Mammary epithelial cell (primary cell): ENCODE results near the gene POU3F1.

Source experiments
- EZH2 ChIP-seq: IDR thresholded peaks from 2 replicates; pipeline ENCODE4 v1.6.1; 2012; ENCODE audit warnings: low read length, inconsistent platforms, borderline replicate concordance
- TF ChIP-seq, protein P1 (sequence below), 2 donors: IDR thresholded peaks in 1 of 2; conservative IDR thresholded peaks in 1 of 2; 2 replicates each; pipeline ENCODE4 v1.5.1; 2011 to 2012; ENCODE audit warnings: inconsistent platforms in 2 of 2, low read length in 2 of 2, mild to moderate bottlenecking in 2 of 2, control low read depth in 1 of 2, low read depth in 1 of 2; ENCODE audit not compliant: insufficient read depth in 1 of 2; ENCODE audit errors: extremely low read depth in 1 of 2

DNA sequence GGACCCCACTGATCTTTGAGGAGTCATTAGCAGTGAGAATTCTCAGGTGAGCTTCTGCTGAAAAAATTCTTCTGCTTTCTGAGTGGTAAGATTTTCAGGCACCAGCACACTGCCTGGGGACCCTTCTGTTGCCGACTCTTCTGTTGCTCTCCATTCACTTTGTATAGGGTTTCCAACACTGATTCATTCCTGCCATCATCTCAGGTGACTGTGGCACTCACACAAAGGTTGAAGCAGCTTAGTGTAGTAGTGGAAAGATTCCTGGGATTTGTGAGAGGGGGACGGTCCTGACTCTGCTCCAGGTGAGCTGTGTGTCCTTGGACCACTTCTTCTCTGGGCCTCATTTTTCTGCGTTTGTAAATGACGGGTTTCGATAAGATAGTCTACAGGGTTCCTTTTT, 24.6 kb downstream of the POU3F1 start:
- TF ChIP-seq, protein P1, sequence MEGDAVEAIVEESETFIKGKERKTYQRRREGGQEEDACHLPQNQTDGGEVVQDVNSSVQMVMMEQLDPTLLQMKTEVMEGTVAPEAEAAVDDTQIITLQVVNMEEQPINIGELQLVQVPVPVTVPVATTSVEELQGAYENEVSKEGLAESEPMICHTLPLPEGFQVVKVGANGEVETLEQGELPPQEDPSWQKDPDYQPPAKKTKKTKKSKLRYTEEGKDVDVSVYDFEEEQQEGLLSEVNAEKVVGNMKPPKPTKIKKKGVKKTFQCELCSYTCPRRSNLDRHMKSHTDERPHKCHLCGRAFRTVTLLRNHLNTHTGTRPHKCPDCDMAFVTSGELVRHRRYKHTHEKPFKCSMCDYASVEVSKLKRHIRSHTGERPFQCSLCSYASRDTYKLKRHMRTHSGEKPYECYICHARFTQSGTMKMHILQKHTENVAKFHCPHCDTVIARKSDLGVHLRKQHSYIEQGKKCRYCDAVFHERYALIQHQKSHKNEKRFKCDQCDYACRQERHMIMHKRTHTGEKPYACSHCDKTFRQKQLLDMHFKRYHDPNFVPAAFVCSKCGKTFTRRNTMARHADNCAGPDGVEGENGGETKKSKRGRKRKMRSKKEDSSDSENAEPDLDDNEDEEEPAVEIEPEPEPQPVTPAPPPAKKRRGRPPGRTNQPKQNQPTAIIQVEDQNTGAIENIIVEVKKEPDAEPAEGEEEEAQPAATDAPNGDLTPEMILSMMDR (conservative IDR thresholded peaks at IDR 0.05 in 1 of 2, IDR thresholded peaks at IDR 0.05 in 1 of 2; ENCODE audit: extremely low read depth in 1 of 2, insufficient read depth in 1 of 2, low read depth in 1 of 2, low read length in 2 of 2) = no peak
- no peak for TF ChIP-seq EZH2
